ENCODE measurements around the gene SYNJ2BP. TPM values are rescaled to one million over a fixed set of nuclear protein-coding genes. Genes with fewer than 3 reads are reported as not detected.
A peak's percentile ranks its signal among the peaks of the same experiment; 100 is the strongest.
"Not testable (repeated sequence)": the region's sequence is repeated elsewhere in the genome, so short reads cannot be mapped to it uniquely, and the experiment has no call there.

Gene SYNJ2BP
- total RNA-seq, 4 donors from 2014 or later = 28.1 to 44.9 (median 37.7) TPM

GRCh38 chr14:70441641-70442040 is 24.8 kb upstream of the SYNJ2BP start:
- H3K27me3 ChIP-seq = no peaks in the 10 kb centered on the region
- no peak overlapping the region for H3K27ac ChIP-seq
- WGBS, 2 donors = 70 to 71% methylated on average over 3 of the region's 3 CpGs
- no peak overlapping the region for H3K4me3 ChIP-seq (replicated peaks in 1 of 3)
- no peaks in the 10 kb centered on the region for H3K9me3 ChIP-seq
- DNase-seq = no peak
- no peak for TF ChIP-seq POLR2A (IDR thresholded peaks at IDR 0.05)
- TF ChIP-seq CTCF (IDR thresholded peaks at IDR 0.05) = no peak
- H3K36me3 ChIP-seq = no peaks in the 10 kb centered on the region
- H3K4me1 ChIP-seq = no peaks in the 10 kb centered on the region
- intact Hi-C loops (cut with DNase I) = no loop called here

GRCh38 chr14:70436867-70437266 is 20.0 kb upstream of the SYNJ2BP start:
- H3K27me3 ChIP-seq = no peaks in the 10 kb centered on the region
- no peaks in the 10 kb centered on the region for H3K9me3 ChIP-seq
- WGBS, 2 donors = 43 to 55% methylated on average over 4 of the region's 4 CpGs
- no peaks in the 10 kb centered on the region for H3K36me3 ChIP-seq
- H3K4me3 ChIP-seq (replicated peaks in 1 of 3) = no peak overlapping the region
- TF ChIP-seq CTCF (IDR thresholded peaks at IDR 0.05) = no peak
- TF ChIP-seq POLR2A (IDR thresholded peaks at IDR 0.05) = no peak
- H3K4me1 ChIP-seq = no peaks in the 10 kb centered on the region
- DNase-seq = no peak
- intact Hi-C loops (cut with DNase I) = no loop called here
- H3K27ac ChIP-seq = no peak overlapping the region

GRCh38 chr14:70426555-70426954 is 9.7 kb upstream of the SYNJ2BP start:
- H3K36me3 ChIP-seq; H3K4me1 ChIP-seq; H3K27me3 ChIP-seq; DNase-seq; H3K9me3 ChIP-seq; H3K27ac ChIP-seq; H3K4me3 ChIP-seq (replicated peaks in 1 of 3); intact Hi-C loops (cut with DNase I): not testable (repeated sequence)
- WGBS, 2 donors = 77 to 87% methylated on average over 4 of the region's 4 CpGs

- Histone ChIP-seq H3K27me3 (no peaks in the 10 kb centered on the region), H3K4me1 (no peaks in the 10 kb centered on the region), H3K27ac (no peak overlapping the region), H3K36me3 (no peaks in the 10 kb centered on the region), H3K9me3 (no peaks in the 10 kb centered on the region), H3K4me3 (replicated peaks in 1 of 3) (no peak overlapping the region)
- no peak for TF ChIP-seq CTCF (IDR thresholded peaks at IDR 0.05)
- no peak for TF ChIP-seq POLR2A (IDR thresholded peaks at IDR 0.05)
- DNase-seq = peak; percentile 10 to 49
- 0 to 15% methylated on average over 1 of the region's 1 CpG for WGBS, 2 donors
- intact Hi-C loops (cut with DNase I) = no loop called here
Measured at GRCh38 chr14:70425354-70425753, 8.5 kb upstream of the SYNJ2BP start.

GRCh38 chr14:70422538-70422937 is 5.6 kb upstream of the SYNJ2BP start:
- intact Hi-C loops (cut with DNase I) = no loop called here
- no peaks in the 10 kb centered on the region for H3K27me3 ChIP-seq
- WGBS, 2 donors = 86 to 94% methylated on average over 2 of the region's 2 CpGs
- H3K9me3 ChIP-seq = no peaks in the 10 kb centered on the region
- no peak for DNase-seq
- H3K4me3 ChIP-seq (replicated peaks in 1 of 3) = no peak overlapping the region
- no peaks in the 10 kb centered on the region for H3K4me1 ChIP-seq
- TF ChIP-seq POLR2A (IDR thresholded peaks at IDR 0.05) (no peak), CTCF (IDR thresholded peaks at IDR 0.05) (no peak)
- no peaks in the 10 kb centered on the region for H3K36me3 ChIP-seq
- H3K27ac ChIP-seq = no peak overlapping the region

GRCh38 chr14:70419270-70419931 is 2.5 kb upstream of the SYNJ2BP start:
- H3K27me3 ChIP-seq; H3K36me3 ChIP-seq; H3K4me1 ChIP-seq; intact Hi-C loops (cut with DNase I); H3K4me3 ChIP-seq (replicated peaks in 1 of 3); H3K9me3 ChIP-seq; DNase-seq; H3K27ac ChIP-seq: not testable (repeated sequence)
- 62 to 65% methylated on average over 4 of the region's 4 CpGs for WGBS, 2 donors

Measured in thyroid gland (tissue), 4 donors.